Measurements from ENCODE around the gene PAX3. TPM values are rescaled to one million over a fixed set of nuclear protein-coding genes. Genes with fewer than 3 reads are reported as not detected.

The PAX3 gene
- not detected in 2 replicates for total RNA-seq

DNA sequence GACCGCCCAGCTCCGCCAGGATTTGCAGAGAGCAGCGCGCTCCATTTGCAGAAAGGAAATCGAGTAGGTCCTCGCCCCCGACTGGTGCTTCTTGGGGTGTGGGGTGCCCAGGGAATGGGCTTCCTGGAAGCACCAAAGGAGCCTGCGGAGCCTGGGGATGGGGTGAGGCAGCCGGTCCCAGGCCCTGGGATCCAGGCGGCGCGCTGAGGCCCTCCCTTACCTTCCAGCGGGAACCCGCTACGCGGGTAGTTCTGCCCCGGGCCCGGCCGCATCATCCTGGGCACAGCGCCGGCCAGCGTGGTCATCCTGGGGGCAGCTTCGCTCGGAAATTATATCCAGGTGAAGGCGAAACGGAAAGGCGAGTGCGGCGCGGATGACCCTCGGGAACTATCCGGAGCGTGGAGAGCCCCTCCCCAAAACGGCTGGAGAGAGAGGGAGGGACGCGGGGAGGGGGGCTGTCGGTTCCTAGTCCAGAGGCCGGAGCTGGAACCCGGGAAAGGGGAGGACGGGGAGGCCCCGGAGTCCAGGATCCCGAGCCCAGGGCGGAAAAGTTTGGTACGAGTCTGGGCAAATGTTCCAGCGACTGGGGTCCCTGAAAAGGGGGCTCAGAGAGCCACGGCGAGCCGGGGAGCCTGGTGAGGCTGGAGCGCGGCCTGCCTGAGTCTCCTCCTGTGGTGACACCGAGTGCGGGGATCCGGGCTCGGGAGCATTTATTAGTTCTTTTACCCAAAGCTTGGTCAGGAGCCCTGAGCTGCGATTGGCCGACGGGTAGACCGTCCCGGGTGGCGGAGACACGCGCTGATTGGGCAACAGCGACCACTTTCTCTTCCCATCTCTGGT, at the start of gene PAX3:
Gene PAX3, minus strand, starts transcription at position 688 of the 840 bp plus-strand sequence. Its CDS starts 383 bp downstream, at position 305.
- Mint-ChIP-seq H3K27me3 (ENCODE audit: insufficient read depth) (peaks cover 88% of the 10 kb centered on the region), H3K36me3 (ENCODE audit: low read depth) (peaks cover 3% of the 10 kb centered on the region), H3K9me3 (peaks cover 11% of the 10 kb centered on the region), H3K4me3 (no peak within 1 kb of the TSS), H3K27ac (peak within 1 kb of the TSS; percentile 77), H3K4me1 (ENCODE audit: low read depth) (peaks cover 5% of the 10 kb centered on the region)
- no peak for DNase-seq (ENCODE audit: low spot score)
- intact Hi-C loops (cut with micrococcal nuclease), result loop anchor here (5.0 kb wide), 1 partner anchor 56 kb away; no protein-coding TSS in a partner anchor

DNA sequence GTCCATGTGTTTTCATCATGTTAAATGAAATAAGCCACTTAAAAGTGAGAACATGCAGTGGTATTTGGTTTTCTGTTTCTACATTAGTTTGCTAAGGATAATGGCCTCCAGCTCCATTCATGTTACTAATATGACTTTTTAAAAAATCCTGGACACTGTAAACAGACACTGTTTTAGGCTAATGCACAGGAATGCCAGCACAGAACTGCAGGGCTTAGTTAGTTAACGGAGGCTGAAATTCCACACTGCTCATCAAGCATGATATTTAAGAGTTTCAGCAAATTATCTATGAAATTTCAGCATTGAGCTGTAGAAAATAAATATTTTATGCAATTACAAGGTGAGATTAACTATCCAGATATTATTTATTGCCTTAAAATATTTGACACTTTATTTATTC, 42.5 kb upstream of the PAX3 start:
- no peaks in the 10 kb centered on the region for H3K4me1 Mint-ChIP-seq (ENCODE audit: low read depth)
- DNase-seq (ENCODE audit: low spot score), result no peak
- H3K36me3 Mint-ChIP-seq (ENCODE audit: low read depth), result no peaks in the 10 kb centered on the region
- no peaks in the 10 kb centered on the region for H3K9me3 Mint-ChIP-seq
- H3K4me3 Mint-ChIP-seq, result no peak overlapping the region
- no peak overlapping the region for H3K27ac Mint-ChIP-seq
- intact Hi-C loops (cut with micrococcal nuclease), result no loop called here
- H3K27me3 Mint-ChIP-seq (ENCODE audit: insufficient read depth), result peaks cover 4% of the 10 kb centered on the region

DNA sequence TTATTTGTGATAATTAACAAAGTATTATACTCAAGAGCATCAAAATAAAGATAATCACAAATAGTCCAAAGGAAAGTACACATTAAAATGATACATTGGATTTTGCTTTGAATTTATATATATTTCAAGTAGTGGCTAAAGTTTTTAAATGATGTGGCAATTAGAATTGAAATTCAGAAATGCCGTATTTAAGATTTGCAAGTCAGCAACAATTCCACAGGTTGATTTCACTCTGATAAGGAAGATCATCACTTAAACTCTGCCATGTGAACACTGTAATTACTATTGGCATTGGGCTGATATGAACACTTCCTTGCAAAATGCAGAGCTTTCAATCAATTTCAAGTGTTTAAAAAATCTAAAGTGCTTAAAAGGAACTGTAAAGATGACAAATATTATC, 39.6 kb upstream of the PAX3 start:
- Mint-ChIP-seq H3K4me1 (ENCODE audit: low read depth) (no peaks in the 10 kb centered on the region), H3K27ac (no peak overlapping the region), H3K36me3 (ENCODE audit: low read depth) (no peaks in the 10 kb centered on the region), H3K9me3 (peaks cover 11% of the 10 kb centered on the region), H3K27me3 (ENCODE audit: insufficient read depth) (peaks cover 8% of the 10 kb centered on the region), H3K4me3 (no peak overlapping the region)
- intact Hi-C loops (cut with micrococcal nuclease), result no loop called here
- no peak for DNase-seq (ENCODE audit: low spot score)

DNA sequence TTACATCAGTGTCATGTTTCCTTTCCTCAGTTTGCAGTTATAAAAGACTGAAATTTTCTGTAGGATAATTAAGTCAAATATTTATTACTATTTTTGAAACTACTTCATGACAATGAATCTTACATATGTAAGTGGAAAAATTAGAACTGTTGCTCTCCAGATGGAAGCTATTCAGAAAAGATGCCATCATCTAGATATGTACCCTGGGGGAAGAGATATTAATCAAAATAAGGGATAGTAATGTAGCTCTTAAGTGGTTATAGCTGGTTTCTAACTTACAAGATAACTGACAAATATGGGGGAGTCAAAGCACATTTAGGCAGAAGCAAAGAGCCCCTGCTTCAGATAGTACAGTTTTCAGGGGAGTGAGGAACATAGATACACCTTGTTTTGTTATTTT, 38.1 kb upstream of the PAX3 start:
- H3K9me3 Mint-ChIP-seq, result peaks cover 11% of the 10 kb centered on the region

DNA sequence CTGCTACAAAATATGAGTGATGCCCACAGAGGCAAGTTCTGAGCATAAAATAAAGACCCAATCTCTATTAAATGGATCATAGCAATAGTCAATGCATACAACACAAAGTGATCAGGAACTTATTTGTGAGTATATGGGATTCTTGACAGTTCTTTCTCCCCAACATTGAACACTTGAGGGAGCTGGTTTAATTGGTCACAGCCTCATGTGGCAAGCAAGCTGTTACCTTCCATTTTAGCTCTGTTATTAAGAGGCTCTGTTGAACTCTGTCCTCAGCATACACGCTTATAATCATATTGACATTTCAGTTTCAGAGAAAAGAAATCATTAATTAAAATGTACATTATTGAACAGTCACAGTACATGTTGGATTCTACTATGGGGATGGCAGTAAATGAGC, 37.6 kb upstream of the PAX3 start:
- no peaks in the 10 kb centered on the region for H3K36me3 Mint-ChIP-seq (ENCODE audit: low read depth)
- peaks cover 11% of the 10 kb centered on the region for H3K9me3 Mint-ChIP-seq
- intact Hi-C loops (cut with micrococcal nuclease), result no loop called here
- H3K4me1 Mint-ChIP-seq (ENCODE audit: low read depth), result no peaks in the 10 kb centered on the region
- H3K27ac Mint-ChIP-seq, result no peak overlapping the region
- no peak for DNase-seq (ENCODE audit: low spot score)
- peaks cover 8% of the 10 kb centered on the region for H3K27me3 Mint-ChIP-seq (ENCODE audit: insufficient read depth)
- H3K4me3 Mint-ChIP-seq, result no peak overlapping the region

More for the DNA sequence above, 38.1 kb upstream of the PAX3 start:
- H3K4me3 Mint-ChIP-seq, result no peak overlapping the region
- DNase-seq (ENCODE audit: low spot score), result no peak
- no peaks in the 10 kb centered on the region for H3K4me1 Mint-ChIP-seq (ENCODE audit: low read depth)
- H3K36me3 Mint-ChIP-seq (ENCODE audit: low read depth), result no peaks in the 10 kb centered on the region
- no peak overlapping the region for H3K27ac Mint-ChIP-seq
- intact Hi-C loops (cut with micrococcal nuclease), result no loop called here
- H3K27me3 Mint-ChIP-seq (ENCODE audit: insufficient read depth), result peaks cover 8% of the 10 kb centered on the region

DNA sequence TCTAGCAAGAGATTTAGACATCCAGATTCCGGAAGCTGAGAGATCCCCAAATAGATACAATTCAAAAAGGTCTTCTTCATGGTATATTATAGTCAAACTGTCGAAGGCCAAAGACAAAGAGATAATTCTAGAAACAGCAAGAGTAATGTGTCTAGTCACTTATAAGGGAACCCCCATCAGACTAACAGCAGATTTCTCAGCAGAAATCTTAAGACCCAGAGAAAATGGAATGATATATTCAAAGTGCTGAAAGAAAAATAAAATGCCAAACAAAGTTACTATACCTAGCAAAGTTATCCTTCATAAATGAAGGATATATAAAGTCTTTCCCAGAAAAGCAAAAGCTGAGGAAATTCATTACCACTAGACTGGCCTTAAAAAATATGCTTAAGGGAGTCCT, 36.1 kb upstream of the PAX3 start:
- no peaks in the 10 kb centered on the region for H3K36me3 Mint-ChIP-seq (ENCODE audit: low read depth)
- intact Hi-C loops (cut with micrococcal nuclease), result no loop called here
- no peak overlapping the region for H3K27ac Mint-ChIP-seq
- peaks cover 8% of the 10 kb centered on the region for H3K27me3 Mint-ChIP-seq (ENCODE audit: insufficient read depth)
- H3K4me3 Mint-ChIP-seq, result no peak overlapping the region
- no peaks in the 10 kb centered on the region for H3K4me1 Mint-ChIP-seq (ENCODE audit: low read depth)
- peaks cover 11% of the 10 kb centered on the region for H3K9me3 Mint-ChIP-seq
- no peak for DNase-seq (ENCODE audit: low spot score)

DNA sequence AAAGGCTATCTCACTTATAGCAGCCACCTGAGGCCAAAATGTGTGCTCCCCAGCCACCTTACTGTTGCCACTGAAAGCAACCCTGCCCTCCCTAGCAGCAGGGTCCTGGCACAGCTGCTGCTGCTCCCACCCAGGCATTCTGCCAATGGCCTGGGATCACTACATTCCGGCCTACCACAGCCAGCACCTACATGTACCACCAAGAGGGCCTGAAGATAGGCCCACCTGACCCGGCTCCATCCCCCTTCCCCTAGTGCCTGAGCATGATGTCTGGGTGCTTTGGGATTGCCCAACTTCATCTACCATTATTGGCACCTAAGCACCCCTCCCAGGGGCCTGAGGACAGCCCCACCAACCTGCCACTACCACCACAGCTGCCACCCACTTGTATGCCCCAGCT, 34.6 kb upstream of the PAX3 start:
- Mint-ChIP-seq H3K4me1 (ENCODE audit: low read depth) (no peaks in the 10 kb centered on the region), H3K36me3 (ENCODE audit: low read depth) (no peaks in the 10 kb centered on the region), H3K27ac (no peak overlapping the region), H3K27me3 (ENCODE audit: insufficient read depth) (peaks cover 4% of the 10 kb centered on the region), H3K4me3 (no peak overlapping the region), H3K9me3 (peaks cover 11% of the 10 kb centered on the region)
- intact Hi-C loops (cut with micrococcal nuclease), result no loop called here
- no peak for DNase-seq (ENCODE audit: low spot score)

DNA sequence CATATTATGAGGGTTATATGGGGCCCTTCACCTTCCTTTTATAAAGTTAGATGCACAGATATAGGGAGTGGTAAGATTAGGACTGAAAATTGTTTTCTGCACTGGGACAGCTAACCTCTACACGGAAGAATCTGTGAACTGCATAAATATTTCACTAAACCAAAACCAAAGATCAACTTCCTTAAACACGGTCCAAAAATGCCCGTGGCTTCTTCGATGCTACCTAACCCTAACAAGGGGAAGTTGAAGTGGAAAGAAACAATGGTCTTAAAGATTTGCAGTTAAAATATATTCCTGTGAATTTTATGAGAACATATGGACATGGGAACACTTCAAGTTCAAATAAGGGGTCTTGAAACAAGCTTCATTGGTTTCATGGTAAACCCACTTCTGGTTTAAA, 33.3 kb upstream of the PAX3 start:
- peaks cover 4% of the 10 kb centered on the region for H3K27me3 Mint-ChIP-seq (ENCODE audit: insufficient read depth)
- H3K4me3 Mint-ChIP-seq, result no peak overlapping the region
- DNase-seq (ENCODE audit: low spot score), result no peak
- H3K27ac Mint-ChIP-seq, result no peak overlapping the region
- intact Hi-C loops (cut with micrococcal nuclease), result no loop called here
- no peaks in the 10 kb centered on the region for H3K36me3 Mint-ChIP-seq (ENCODE audit: low read depth)
- H3K4me1 Mint-ChIP-seq (ENCODE audit: low read depth), result no peaks in the 10 kb centered on the region
- H3K9me3 Mint-ChIP-seq, result peaks cover 11% of the 10 kb centered on the region

DNA sequence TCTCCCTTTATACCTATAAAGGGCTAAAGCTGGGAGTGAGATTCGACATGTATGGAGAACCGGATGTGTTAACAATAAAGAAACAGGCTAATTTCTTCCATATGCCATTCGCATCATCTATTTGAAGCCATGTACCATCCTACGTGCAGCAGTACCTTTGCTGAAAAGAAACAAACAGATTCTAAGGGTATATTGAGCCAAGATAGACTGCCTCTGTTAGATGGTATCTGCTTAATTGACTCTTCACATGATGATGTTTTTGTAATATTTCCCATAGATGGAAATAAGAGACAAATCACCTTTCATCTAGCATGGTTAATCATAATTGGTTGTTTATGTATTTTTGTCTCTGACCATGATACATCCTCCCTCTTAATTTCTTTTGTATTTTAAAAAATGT, 32.1 kb upstream of the PAX3 start:
- Mint-ChIP-seq H3K9me3 (peaks cover 11% of the 10 kb centered on the region), H3K27ac (no peak overlapping the region), H3K4me3 (no peak overlapping the region), H3K4me1 (ENCODE audit: low read depth) (no peaks in the 10 kb centered on the region), H3K36me3 (ENCODE audit: low read depth) (no peaks in the 10 kb centered on the region), H3K27me3 (ENCODE audit: insufficient read depth) (peaks cover 11% of the 10 kb centered on the region)
- intact Hi-C loops (cut with micrococcal nuclease), result no loop called here
- DNase-seq (ENCODE audit: low spot score), result no peak

DNA sequence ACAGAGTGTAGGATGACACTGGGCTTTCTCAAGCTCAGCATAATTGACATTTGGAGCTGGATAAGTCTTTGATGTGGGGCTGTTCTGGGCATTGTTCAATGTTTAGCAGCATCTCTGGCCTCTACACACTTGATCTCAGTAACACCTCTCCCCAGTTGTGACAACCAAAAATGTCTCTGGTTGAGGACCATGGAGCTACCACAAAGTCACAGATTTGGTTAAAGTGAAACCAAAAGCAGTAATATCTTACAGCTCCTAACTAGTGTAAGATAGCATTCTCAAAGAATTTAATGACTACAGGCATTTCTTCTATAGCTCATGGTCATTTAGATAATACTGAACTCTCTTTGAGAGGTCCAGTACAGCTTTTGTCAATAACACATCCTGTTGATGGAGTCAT, 23.4 kb upstream of the PAX3 start:
- H3K4me3 Mint-ChIP-seq, result no peak overlapping the region
- H3K36me3 Mint-ChIP-seq (ENCODE audit: low read depth), result no peaks in the 10 kb centered on the region
- peaks cover 17% of the 10 kb centered on the region for H3K4me1 Mint-ChIP-seq (ENCODE audit: low read depth)
- DNase-seq (ENCODE audit: low spot score), result no peak
- H3K27me3 Mint-ChIP-seq (ENCODE audit: insufficient read depth), result peaks cover 43% of the 10 kb centered on the region
- intact Hi-C loops (cut with micrococcal nuclease), result loop anchor here (1.0 kb wide), 1 partner anchor 101 kb away; no protein-coding TSS in a partner anchor
- H3K27ac Mint-ChIP-seq, result no peak overlapping the region
- no peaks in the 10 kb centered on the region for H3K9me3 Mint-ChIP-seq

DNA sequence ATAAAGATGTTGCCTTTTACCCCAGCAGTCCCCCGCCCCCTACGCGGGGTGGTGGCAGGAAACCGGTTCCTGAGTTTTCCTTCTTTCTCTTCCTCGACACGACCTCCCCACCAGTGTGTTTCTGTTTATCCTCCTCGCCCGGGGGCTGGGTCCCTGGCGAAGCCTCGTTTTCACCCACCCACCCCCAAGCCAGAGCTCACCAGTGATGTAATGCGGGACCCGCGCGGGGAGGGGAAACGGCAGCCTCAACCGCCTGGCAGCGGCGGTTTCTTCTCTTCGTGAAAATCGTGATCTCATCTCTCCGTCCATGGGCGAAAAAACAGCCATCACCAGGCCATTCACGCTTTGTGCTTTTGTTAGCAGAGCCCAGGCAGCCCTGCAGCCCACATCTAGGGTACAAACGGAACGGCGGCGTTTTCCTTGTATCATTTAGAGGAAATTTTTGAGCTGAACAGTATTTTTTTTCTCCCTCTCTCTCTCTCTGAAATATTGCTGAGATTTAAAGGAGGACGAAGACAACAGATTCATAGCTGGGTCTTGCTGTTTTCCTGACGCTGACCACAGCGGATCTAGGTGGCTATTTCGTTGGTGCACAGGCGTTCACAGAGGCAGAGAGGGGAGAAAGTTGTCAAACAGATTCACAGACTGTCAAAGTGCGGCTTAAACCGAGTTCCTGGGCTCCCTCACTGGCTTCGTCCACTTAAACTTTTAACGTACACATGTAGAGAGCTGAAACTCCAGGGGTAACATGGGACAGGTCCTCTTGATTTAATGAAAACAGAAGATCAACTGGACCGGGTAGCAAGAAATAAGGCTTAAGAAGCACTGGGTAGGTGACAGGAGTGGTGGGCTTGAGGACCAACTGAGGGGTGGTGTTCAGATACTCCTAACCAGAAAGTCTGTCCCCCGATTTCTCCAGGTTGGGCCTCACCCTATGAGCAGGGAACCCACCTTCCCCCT, 21.9 kb upstream of the PAX3 start:
- no peak for DNase-seq (ENCODE audit: low spot score)
- Mint-ChIP-seq H3K4me3 (peak overlapping the region; percentile 80), H3K36me3 (ENCODE audit: low read depth) (no peaks in the 10 kb centered on the region), H3K27me3 (ENCODE audit: insufficient read depth) (peaks cover 42% of the 10 kb centered on the region), H3K27ac (peak overlapping the region; percentile 84), H3K9me3 (no peaks in the 10 kb centered on the region), H3K4me1 (ENCODE audit: low read depth) (peaks cover 17% of the 10 kb centered on the region)
- intact Hi-C loops (cut with micrococcal nuclease), result no loop called here

DNA sequence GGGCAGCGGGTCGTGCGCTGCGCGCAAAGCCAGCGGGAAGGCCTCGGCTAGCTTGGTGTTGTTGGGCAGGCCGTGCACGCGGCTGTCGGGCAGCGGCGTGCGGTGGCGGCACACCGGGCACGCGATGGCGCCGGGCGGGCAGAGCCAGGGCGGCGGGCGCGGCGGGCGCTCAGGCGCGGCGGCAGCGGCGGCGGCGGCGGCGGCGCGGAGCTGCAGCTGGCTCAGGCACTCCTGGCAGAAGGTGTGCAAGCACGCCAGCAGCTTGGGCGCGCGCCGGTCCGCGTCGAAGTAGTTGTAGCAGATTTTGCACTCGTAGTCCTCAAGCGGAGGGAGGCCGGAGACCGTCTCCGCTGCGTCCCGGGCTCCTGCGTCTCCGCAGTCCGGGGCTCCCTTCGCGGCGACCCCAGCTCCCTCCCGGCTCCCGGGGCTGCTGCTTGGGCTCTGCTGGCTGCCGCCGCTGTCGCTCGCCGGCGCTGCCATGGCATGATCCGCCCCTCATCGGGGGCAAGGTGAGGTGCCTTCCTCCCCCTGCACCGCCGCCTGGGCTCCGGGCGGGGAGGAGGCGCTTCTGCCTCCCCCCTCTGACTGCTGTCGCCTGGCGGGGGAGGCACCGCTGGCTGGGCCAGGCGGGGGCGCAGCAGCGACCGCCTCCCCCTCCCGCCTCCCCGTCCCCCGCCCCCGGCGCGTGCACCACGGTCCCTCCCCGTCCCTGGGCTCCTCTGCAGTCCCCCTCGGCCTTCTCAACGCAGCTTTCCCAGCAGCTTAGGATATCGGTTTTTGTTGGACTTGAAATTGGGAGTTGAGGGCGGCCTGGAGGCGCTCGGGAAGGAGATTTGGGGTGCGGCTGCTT, 21.0 kb upstream of the PAX3 start:
- intact Hi-C loops (cut with micrococcal nuclease), result loop anchor here (5.0 kb wide), 2 partner anchors 38 to 372 kb away; no protein-coding TSS in a partner anchor
- H3K36me3 Mint-ChIP-seq (ENCODE audit: low read depth), result no peaks in the 10 kb centered on the region
- no peaks in the 10 kb centered on the region for H3K9me3 Mint-ChIP-seq
- no peak overlapping the region for H3K27ac Mint-ChIP-seq
- no peak for DNase-seq (ENCODE audit: low spot score)
- peaks cover 44% of the 10 kb centered on the region for H3K27me3 Mint-ChIP-seq (ENCODE audit: insufficient read depth)
- H3K4me3 Mint-ChIP-seq, result peak overlapping the region; percentile 80
- peaks cover 17% of the 10 kb centered on the region for H3K4me1 Mint-ChIP-seq (ENCODE audit: low read depth)
